K562 (cell line): Measurements from ENCODE around the gene PCED1B. TPM values are rescaled to one million over a fixed set of nuclear protein-coding genes. Genes with fewer than 3 reads are reported as not detected.

ENCODE experiments used
- ARID1B ChIP-seq: fragments of 450-650 bp; IDR thresholded peaks from 2 replicates; pipeline ENCODE4 v1.6.1; 2016; ENCODE audit warnings: antibody characterized with exemption, mild to moderate bottlenecking, inconsistent platforms
- CAMTA2 ChIP-seq: fragments of 250-450 bp; sonication (Bioruptor Pico); conservative IDR thresholded peaks from 2 replicates; pipeline ENCODE4 v1.5.1; 2022
- CBX3 ChIP-seq, 2 experiments: IDR thresholded peaks; 1 replicate in 1 of 2; 2 replicates in 1 of 2; pipeline ENCODE4 v1.6.1; 2012; ENCODE audit warnings: inconsistent platforms in 2 of 2, low read length in 2 of 2, borderline replicate concordance in 1 of 2, control low read depth in 1 of 2
- CBX8 ChIP-seq: fragments of 200-600 bp; sonication (generic); IDR thresholded peaks from 2 replicates; pipeline ENCODE4 v1.6.1; 2012; ENCODE audit warnings: borderline replicate concordance, mixed run types, low read depth, mild to moderate bottlenecking, moderate library complexity, mixed read lengths, low read length, control low read depth, inconsistent platforms; ENCODE audit not compliant: poor library complexity, severe bottlenecking; ENCODE audit errors: extremely low read depth
- CREBBP ChIP-seq: IDR thresholded peaks from one replicate; pipeline ENCODE4 v1.6.1; 2012; ENCODE audit warnings: low read depth, mild to moderate bottlenecking, control low read depth, inconsistent platforms, low read length
- DPF2 ChIP-seq: fragments of 450-650 bp; IDR thresholded peaks from 2 replicates; pipeline ENCODE4 v1.6.1; 2016
- FIP1L1 ChIP-seq: fragments of 200-400 bp; formaldehyde crosslinking; IDR thresholded peaks from 2 replicates; pipeline ENCODE4 v1.6.1; 2018; ENCODE audit warnings: mild to moderate bottlenecking, low read depth, low read length; ENCODE audit not compliant: poor library complexity, severe bottlenecking
- HMG20A ChIP-seq: fragments of 450-650 bp; formaldehyde crosslinking; conservative IDR thresholded peaks from 2 replicates; pipeline ENCODE4 v1.4.0; 2020; ENCODE audit warnings: mild to moderate bottlenecking, mixed read lengths
- MTA3 ChIP-seq: fragments of 450-650 bp; formaldehyde crosslinking; IDR thresholded peaks from 2 replicates; pipeline ENCODE4 v1.6.1; 2017; ENCODE audit warnings: mild to moderate bottlenecking, borderline replicate concordance
- NELFE ChIP-seq: IDR thresholded peaks from 2 replicates; pipeline ENCODE4 v1.6.1; 2011; ENCODE audit warnings: mild to moderate bottlenecking; ENCODE audit not compliant: insufficient read depth, insufficient read length
- NRF1 ChIP-seq, 2 experiments: fragments of 450-650 bp; IDR thresholded peaks in 1 of 2; conservative IDR thresholded peaks in 1 of 2; 2 replicates each; pipeline ENCODE4 v1.6.1; 2014; ENCODE audit warnings: mild to moderate bottlenecking in 2 of 2
- POLR2H ChIP-seq: IDR thresholded peaks from 2 replicates; pipeline ENCODE4 v1.6.1; 2016; ENCODE audit warnings: missing genetic modification characterization, low read depth, mild to moderate bottlenecking, control low read depth, missing compliant biosample characterization, moderate library complexity
- STAT5A ChIP-seq: IDR thresholded peaks from 2 replicates; pipeline ENCODE4 v1.6.1; 2012; ENCODE audit warnings: low read length, inconsistent platforms, borderline replicate concordance
- TARDBP ChIP-seq: fragments of 450-650 bp; IDR thresholded peaks from 2 replicates; pipeline ENCODE4 v1.6.1; 2016
- TSC22D4 ChIP-seq: fragments of 450-650 bp; IDR thresholded peaks from 2 replicates; pipeline ENCODE4 v1.6.1; 2016; ENCODE audit warnings: missing genetic modification characterization, missing biosample characterization, control low read depth
- U2AF1 ChIP-seq: fragments of 200-400 bp; formaldehyde crosslinking; optimal IDR thresholded peaks from 2 replicates; pipeline ENCODE3; 2017; ENCODE audit warnings: mild to moderate bottlenecking, low read depth, low read length, moderate library complexity
- ZKSCAN1 ChIP-seq: fragments of 150-350 bp; IDR thresholded peaks from 2 replicates; pipeline ENCODE4 v1.6.1; 2016; ENCODE audit warnings: low read depth, low read length
- polyA plus RNA-seq, 8 experiments: library from polyadenylated mRNA; depleted of rRNA in 4 of 8; stranded (reverse) in 5 of 8; unstranded in 3 of 8; fragments of >200 nt; fragmentation: Nextera tagmentation in 2 of 8; fragmentation: Illumina TruSeq in 1 of 8; extraction: Ambion mirVana in 2 of 8; extraction: Trizol in 1 of 8; gene quantifications; 2 replicates each; pipeline versions ENCODE4 v1.2.1 to v1.2.3, GENCODE V29; 2011 to 2014; ENCODE audit warnings: inconsistent platforms in 1 of 8, missing spikeins in 1 of 8
- total RNA-seq, 7 experiments: library from RNA; depleted of rRNA in 6 of 7; stranded (reverse); fragments of >200 nt in 6 of 7; fragmentation: Illumina TruSeq in 2 of 7; extraction: Trizol in 2 of 7; gene quantifications; 2 replicates each; pipeline versions ENCODE4 v1.2.1 to v1.2.3, GENCODE V29; 2011 to 2021; ENCODE audit warnings: low replicate concordance in 1 of 7
- TF ChIP-seq, protein P1 (sequence below), 3 experiments: fragments of 200-800 bp in 1 of 3; sonication (Bioruptor generic) in 1 of 3; sonication (generic) in 1 of 3; formaldehyde crosslinking in 1 of 3; IDR thresholded peaks; 2 replicates each; pipeline versions ENCODE4 v1.6.1 to v1.8.0; 2016 to 2022; ENCODE audit warnings: mild to moderate bottlenecking in 2 of 3, missing compliant biosample characterization in 2 of 3, missing genetic modification characterization in 2 of 3, missing genetic modification reagents in 1 of 3
- TF ChIP-seq, protein P2 (sequence below): sonication (generic); formaldehyde crosslinking; IDR thresholded peaks from 2 replicates; pipeline ENCODE4 v1.8.0; 2022; ENCODE audit warnings: mild to moderate bottlenecking, missing genetic modification reagents, borderline replicate concordance
- TF ChIP-seq, protein P3 (sequence below): fragments of 450-650 bp; IDR thresholded peaks from 2 replicates; pipeline ENCODE4 v1.6.1; 2018; ENCODE audit warnings: mild to moderate bottlenecking, low read depth; ENCODE audit not compliant: partially characterized antibody

The PCED1B gene
- total and polyA plus RNA-seq, 9 of the 15 experiments (the other 6 are each of a cell fraction or from before 2014, with no cell fraction given) = 1.2 to 9.3 (median 2.5) TPM

GRCh38 chr12:47249719-47250357, 170.4 kb downstream of the PCED1B start (continued):
- TF ChIP-seq, protein P1, sequence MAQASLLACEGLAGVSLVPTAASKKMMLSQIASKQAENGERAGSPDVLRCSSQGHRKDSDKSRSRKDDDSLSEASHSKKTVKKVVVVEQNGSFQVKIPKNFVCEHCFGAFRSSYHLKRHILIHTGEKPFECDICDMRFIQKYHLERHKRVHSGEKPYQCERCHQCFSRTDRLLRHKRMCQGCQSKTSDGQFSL (CRISPR knock-in tag; IDR thresholded peaks at IDR 0.05) = no peak
- TF ChIP-seq, protein P1 (tag; IDR thresholded peaks at IDR 0.05) = no peak
- TF ChIP-seq DPF2 = peak; percentile 89
- no peak for TF ChIP-seq TSC22D4 (tag)
- TF ChIP-seq, protein P2, sequence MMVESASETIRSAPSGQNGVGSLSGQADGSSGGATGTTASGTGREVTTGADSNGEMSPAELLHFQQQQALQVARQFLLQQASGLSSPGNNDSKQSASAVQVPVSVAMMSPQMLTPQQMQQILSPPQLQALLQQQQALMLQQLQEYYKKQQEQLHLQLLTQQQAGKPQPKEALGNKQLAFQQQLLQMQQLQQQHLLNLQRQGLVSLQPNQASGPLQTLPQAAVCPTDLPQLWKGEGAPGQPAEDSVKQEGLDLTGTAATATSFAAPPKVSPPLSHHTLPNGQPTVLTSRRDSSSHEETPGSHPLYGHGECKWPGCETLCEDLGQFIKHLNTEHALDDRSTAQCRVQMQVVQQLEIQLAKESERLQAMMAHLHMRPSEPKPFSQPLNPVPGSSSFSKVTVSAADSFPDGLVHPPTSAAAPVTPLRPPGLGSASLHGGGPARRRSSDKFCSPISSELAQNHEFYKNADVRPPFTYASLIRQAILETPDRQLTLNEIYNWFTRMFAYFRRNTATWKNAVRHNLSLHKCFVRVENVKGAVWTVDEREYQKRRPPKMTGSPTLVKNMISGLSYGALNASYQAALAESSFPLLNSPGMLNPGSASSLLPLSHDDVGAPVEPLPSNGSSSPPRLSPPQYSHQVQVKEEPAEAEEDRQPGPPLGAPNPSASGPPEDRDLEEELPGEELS = no peak
- TF ChIP-seq STAT5A = peak; percentile 50
- no peak for TF ChIP-seq ZKSCAN1
- no peak for TF ChIP-seq CBX8
- TF ChIP-seq CBX3 (IDR thresholded peaks at IDR 0.05; ENCODE audit: borderline replicate concordance in 1 of 2, low read length in 2 of 2) = no peak
- TF ChIP-seq TARDBP = 0 out of 2 replicates have a peak, but pooled peaks have one; percentile 25
- TF ChIP-seq MTA3 = peak; percentile 67; the same call in 1 of the 2 replicates
- no peak for TF ChIP-seq CAMTA2 (CRISPR knock-in tag)
- TF ChIP-seq, protein P3, sequence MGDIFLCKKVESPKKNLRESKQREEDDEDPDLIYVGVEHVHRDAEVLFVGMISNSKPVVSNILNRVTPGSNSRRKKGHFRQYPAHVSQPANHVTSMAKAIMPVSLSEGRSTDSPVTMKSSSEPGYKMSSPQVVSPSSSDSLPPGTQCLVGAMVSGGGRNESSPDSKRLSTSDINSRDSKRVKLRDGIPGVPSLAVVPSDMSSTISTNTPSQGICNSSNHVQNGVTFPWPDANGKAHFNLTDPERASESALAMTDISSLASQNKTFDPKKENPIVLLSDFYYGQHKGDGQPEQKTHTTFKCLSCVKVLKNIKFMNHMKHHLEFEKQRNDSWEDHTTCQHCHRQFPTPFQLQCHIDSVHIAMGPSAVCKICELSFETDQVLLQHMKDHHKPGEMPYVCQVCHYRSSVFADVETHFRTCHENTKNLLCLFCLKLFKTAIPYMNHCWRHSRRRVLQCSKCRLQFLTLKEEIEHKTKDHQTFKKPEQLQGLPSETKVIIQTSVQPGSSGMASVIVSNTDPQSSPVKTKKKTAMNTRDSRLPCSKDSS = no peak
- TF ChIP-seq U2AF1 = no peak
- TF ChIP-seq FIP1L1 = no peak
- no peak for TF ChIP-seq HMG20A (CRISPR knock-in tag)
- no peak for TF ChIP-seq NELFE
- no peak for TF ChIP-seq POLR2H
- TF ChIP-seq ARID1B = peak; percentile 86
- no peak for TF ChIP-seq CREBBP
- no peak; a peak in 1 of 4 replicates for TF ChIP-seq NRF1 (conservative IDR thresholded peaks at IDR 0.05 in 1 of 2, IDR thresholded peaks at IDR 0.05 in 1 of 2)
